Naive thymus-derived CD8-positive, alpha-beta T cell (primary cell): ENCODE measurements around the gene ISM2. TPM values are rescaled to one million over a fixed set of nuclear protein-coding genes. Genes with fewer than 3 reads are reported as not detected.
"Not testable (repeated sequence)": the region's sequence is repeated elsewhere in the genome, so short reads cannot be mapped to it uniquely, and the experiment has no call there.

ENCODE experiments used
- ATAC-seq, 2 donors: fragments of 150-1000 bp; cut with Tn5 transposase in 1 of 2; sonication (Bioruptor Pico), chemical (Tn5 transposase) in 1 of 2; 1 replicate in 1 of 2; 2 replicates in 1 of 2; pipeline ENCODE4 v1.10.0; 2021; ENCODE audit warnings: mild to moderate bottlenecking in 2 of 2, moderate library complexity in 2 of 2
- POLR2A ChIA-PET: fragments of 350-600 bp; sonication (Branson Sonifier 250); formaldehyde crosslinking; loops from one replicate; lab custom pipeline; 2021; ENCODE audit warnings: antibody characterized with exemption; lab: Charles Lee
- DNase-seq, 10 donors: peaks; one replicate each; pipeline versions ENCODE4 v3.0.0 to v3.0.0-alpha.2; 2020 to 2022
- H3K27ac Mint-ChIP-seq, 10 donors: one replicate each; pipeline ENCODE4 v1.8.0; 2020 to 2022; ENCODE audit warnings: mild to moderate bottlenecking in 10 of 10, mixed read lengths in 10 of 10, moderate library complexity in 4 of 10, inconsistent platforms in 1 of 10
- H3K27me3 Mint-ChIP-seq, 5 donors: one replicate each; pipeline ENCODE4 v1.8.0; 2021 to 2022; ENCODE audit warnings: mixed read lengths in 5 of 5
- H3K36me3 Mint-ChIP-seq, 3 donors: one replicate each; pipeline ENCODE4 v1.8.0; 2020 to 2022; ENCODE audit warnings: mixed read lengths in 3 of 3, mild to moderate bottlenecking in 2 of 3, inconsistent platforms in 1 of 3
- H3K4me1 Mint-ChIP-seq, 4 donors: one replicate each; pipeline ENCODE4 v1.8.0; 2021 to 2022; ENCODE audit warnings: mixed read lengths in 4 of 4
- H3K4me3 Mint-ChIP-seq, 10 donors: one replicate each; pipeline ENCODE4 v1.8.0; 2020 to 2022; ENCODE audit warnings: mild to moderate bottlenecking in 10 of 10, mixed read lengths in 10 of 10, moderate library complexity in 6 of 10, inconsistent platforms in 1 of 10
- H3K9me3 Mint-ChIP-seq, 9 donors: one replicate each; pipeline ENCODE4 v1.8.0; 2020 to 2022; ENCODE audit warnings: mixed read lengths in 9 of 9, mild to moderate bottlenecking in 3 of 9, inconsistent platforms in 1 of 9, moderate library complexity in 1 of 9
- polyA plus RNA-seq, 3 donors: library from polyadenylated mRNA; unstranded; fragments of 300-500 nt; fragmentation: Illumina TruSeq; gene quantifications; one replicate each; pipeline ENCODE4 v1.2.3, GENCODE V29; 2021
- total RNA-seq, 8 experiments: library from RNA in 2 of 8; stranded (reverse) in 2 of 8; gene quantifications; one replicate each; pipeline ENCODE4 v1.2.3 and lab custom pipeline; 2021 to 2026

ISM2 gene
- total RNA-seq (not detected), polyA plus RNA-seq (not detected), total RNA-seq (lab: John Stamatoyannopoulos, UW) (0 to 0.13 (median 0.04) reads per million in 6 experiments)

GRCh38 chr14:77498120-77498979 is at the start of gene ISM2:
Gene ISM2, minus strand, starts transcription at chr14:77498816. Its CDS starts 23 bp downstream, at chr14:77498793.
- peaks cover 18 to 46% (median 31%) of the 10 kb centered on the region in 5 donors for H3K27me3 Mint-ChIP-seq
- peaks cover 2 to 9% (median 7%) of the 10 kb centered on the region in 4 donors for H3K4me1 Mint-ChIP-seq
- H3K4me3 Mint-ChIP-seq, result peak within 1 kb of the TSS; percentile 60 to 84 (median 78)
- peak within 1 kb of the TSS in 3 of 10 donors; percentile 15 to 53 (median 47) for H3K27ac Mint-ChIP-seq
- ATAC-seq (peak; percentile 88 to 95), DNase-seq (peak in 8 of 10 donors; percentile 14 to 42 (median 29))
- POLR2A ChIA-PET, result no interaction called here
- H3K36me3 Mint-ChIP-seq, result peaks cover 2 to 3% (median 3%) of the 10 kb centered on the region in 3 donors
- peaks cover 0 to 8% (median 4%) of the 10 kb centered on the region in 9 donors for H3K9me3 Mint-ChIP-seq

GRCh38 chr14:77547512-77548180 is 49.0 kb upstream of the ISM2 start:
- Mint-ChIP-seq H3K9me3 (no peaks in the 10 kb centered on the region), H3K4me1 (peaks cover 3 to 11% (median 6%) of the 10 kb centered on the region in 4 donors), H3K27ac (no peak overlapping the region), H3K27me3 (no peaks in the 10 kb centered on the region), H3K4me3 (no peak overlapping the region), H3K36me3 (peaks cover 0 to 88% (median 26%) of the 10 kb centered on the region in 3 donors)
- POLR2A ChIA-PET, result interaction anchor here (0.7 kb wide), 1 partner anchor 1260 kb away, joined by 3 read pairs; no protein-coding TSS in a partner anchor
- DNase-seq (no peak), ATAC-seq (no peak)

GRCh38 chr14:77545171-77545570 is 46.6 kb upstream of the ISM2 start:
- DNase-seq, POLR2A ChIA-PET, ATAC-seq, H3K9me3 Mint-ChIP-seq, H3K4me3 Mint-ChIP-seq, H3K27me3 Mint-ChIP-seq: not testable (repeated sequence)
- peaks cover 0 to 76% (median 18%) of the 10 kb centered on the region in 3 donors for H3K36me3 Mint-ChIP-seq
- H3K27ac Mint-ChIP-seq, result peak overlapping the region in 2 of 10 donors; percentile 6 to 13
- peaks cover 6 to 25% (median 12%) of the 10 kb centered on the region in 4 donors for H3K4me1 Mint-ChIP-seq

- DNase-seq (no peak), ATAC-seq (no peak)
- POLR2A ChIA-PET, result no interaction called here
- H3K27ac Mint-ChIP-seq, result no peak overlapping the region
- H3K36me3 Mint-ChIP-seq, result peaks cover 0 to 70% (median 15%) of the 10 kb centered on the region in 3 donors
- H3K9me3 Mint-ChIP-seq, result no peaks in the 10 kb centered on the region
- no peaks in the 10 kb centered on the region for H3K27me3 Mint-ChIP-seq
- H3K4me3 Mint-ChIP-seq, result no peak overlapping the region
- H3K4me1 Mint-ChIP-seq, result peaks cover 6 to 25% (median 12%) of the 10 kb centered on the region in 4 donors
These were observed 46.0 kb upstream of the ISM2 start for GRCh38 chr14:77544571-77544970.

GRCh38 chr14:77543637-77544334 is 45.2 kb upstream of the ISM2 start:
- Mint-ChIP-seq H3K4me1 (peaks cover 6 to 25% (median 12%) of the 10 kb centered on the region in 4 donors), H3K4me3 (no peak overlapping the region), H3K27ac (peak overlapping the region in 1 of 10 donors; percentile 73), H3K36me3 (peaks cover 0 to 62% (median 15%) of the 10 kb centered on the region in 3 donors), H3K9me3 (no peaks in the 10 kb centered on the region), H3K27me3 (no peaks in the 10 kb centered on the region)
- DNase-seq (no peak), ATAC-seq (no peak)
- POLR2A ChIA-PET, result no interaction called here

GRCh38 chr14:77543240-77543551 is 44.6 kb upstream of the ISM2 start:
- H3K4me1 Mint-ChIP-seq, result peaks cover 6 to 25% (median 12%) of the 10 kb centered on the region in 4 donors
- ATAC-seq (no peak), DNase-seq (no peak)
- no peaks in the 10 kb centered on the region for H3K9me3 Mint-ChIP-seq
- H3K4me3 Mint-ChIP-seq, result no peak overlapping the region
- POLR2A ChIA-PET, result no interaction called here
- H3K27ac Mint-ChIP-seq, result peak overlapping the region in 3 of 10 donors; percentile 14 to 73 (median 22)
- H3K27me3 Mint-ChIP-seq, result no peaks in the 10 kb centered on the region
- peaks cover 0 to 56% (median 12%) of the 10 kb centered on the region in 3 donors for H3K36me3 Mint-ChIP-seq

- Mint-ChIP-seq H3K9me3 (no peaks in the 10 kb centered on the region), H3K4me3 (no peak overlapping the region), H3K4me1 (peaks cover 6 to 25% (median 13%) of the 10 kb centered on the region in 4 donors), H3K27ac (peak overlapping the region in 5 of 10 donors; percentile 3 to 87 (median 63)), H3K36me3 (peaks cover 0 to 51% (median 12%) of the 10 kb centered on the region in 3 donors), H3K27me3 (no peaks in the 10 kb centered on the region)
- no peak for DNase-seq
- ATAC-seq, result no peak
- POLR2A ChIA-PET, result no interaction called here
These were observed 44.0 kb upstream of the ISM2 start for GRCh38 chr14:77542421-77543239.

- no peak for ATAC-seq
- H3K27me3 Mint-ChIP-seq, result no peaks in the 10 kb centered on the region
- H3K9me3 Mint-ChIP-seq, result no peaks in the 10 kb centered on the region
- POLR2A ChIA-PET, result no interaction called here
- peaks cover 6 to 25% (median 13%) of the 10 kb centered on the region in 4 donors for H3K4me1 Mint-ChIP-seq
- H3K36me3 Mint-ChIP-seq, result peaks cover 0 to 48% (median 16%) of the 10 kb centered on the region in 3 donors
- H3K4me3 Mint-ChIP-seq, result peak overlapping the region in 1 of 10 donors; percentile 52
- peak overlapping the region in 4 of 10 donors; percentile 46 to 87 (median 74) for H3K27ac Mint-ChIP-seq
- no peak for DNase-seq
These were observed 43.3 kb upstream of the ISM2 start for GRCh38 chr14:77541905-77542304.

GRCh38 chr14:77536951-77537350 is 38.3 kb upstream of the ISM2 start:
- ATAC-seq, DNase-seq, POLR2A ChIA-PET, H3K9me3 Mint-ChIP-seq, H3K4me1 Mint-ChIP-seq, H3K4me3 Mint-ChIP-seq, H3K27me3 Mint-ChIP-seq, H3K27ac Mint-ChIP-seq: not testable (repeated sequence)
- peaks cover 0 to 50% (median 25%) of the 10 kb centered on the region in 3 donors for H3K36me3 Mint-ChIP-seq

- Mint-ChIP-seq H3K9me3 (no peaks in the 10 kb centered on the region), H3K4me3 (no peak overlapping the region), H3K4me1 (peaks cover 0 to 1% (median 0%) of the 10 kb centered on the region in 4 donors), H3K27me3 (no peaks in the 10 kb centered on the region), H3K36me3 (peaks cover 0 to 45% (median 22%) of the 10 kb centered on the region in 3 donors), H3K27ac (no peak overlapping the region)
- DNase-seq (no peak), ATAC-seq (no peak)
- POLR2A ChIA-PET, result no interaction called here
These were observed 32.5 kb upstream of the ISM2 start for GRCh38 chr14:77531071-77531470.

- Mint-ChIP-seq H3K27ac (no peak overlapping the region), H3K4me3 (no peak overlapping the region), H3K36me3 (peaks cover 0 to 37% (median 12%) of the 10 kb centered on the region in 3 donors), H3K4me1 (peaks cover 0 to 1% (median 0%) of the 10 kb centered on the region in 4 donors), H3K9me3 (no peaks in the 10 kb centered on the region), H3K27me3 (no peaks in the 10 kb centered on the region)
- ATAC-seq, result no peak
- POLR2A ChIA-PET, result interaction anchor here (0.6 kb wide), 1 partner anchor 137 kb away, joined by 3 read pairs; no protein-coding TSS in a partner anchor
- no peak for DNase-seq
These were observed 31.3 kb upstream of the ISM2 start for GRCh38 chr14:77529963-77530362.
